ENCODE measurements around the gene CREB5.
"Not testable (repeated sequence)": the region's sequence is repeated elsewhere in the genome, so short reads cannot be mapped to it uniquely, and the experiment has no call there.

The CREB5 gene

DNA sequence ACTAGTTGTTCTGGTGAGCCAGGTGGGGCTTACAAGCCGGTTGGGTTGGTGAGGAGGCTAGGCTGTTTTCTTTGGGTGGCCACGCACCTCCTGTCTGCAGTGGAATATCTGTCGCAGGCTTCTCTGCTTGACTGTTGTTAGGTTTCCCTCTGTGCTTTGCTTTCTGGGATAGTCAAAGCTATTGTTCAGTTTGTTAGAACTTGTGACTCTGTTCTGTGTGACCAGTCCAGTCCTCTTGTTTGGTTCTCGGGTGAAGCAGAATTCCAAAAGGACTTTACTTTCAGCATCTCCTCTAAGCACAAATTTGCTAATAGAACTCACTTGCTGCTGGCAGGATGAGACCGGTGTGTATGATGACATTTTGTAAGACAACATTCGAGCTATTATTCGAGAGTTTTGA lies 105.3 kb downstream of the CREB5 start:
- DNase-seq = no peak

DNA sequence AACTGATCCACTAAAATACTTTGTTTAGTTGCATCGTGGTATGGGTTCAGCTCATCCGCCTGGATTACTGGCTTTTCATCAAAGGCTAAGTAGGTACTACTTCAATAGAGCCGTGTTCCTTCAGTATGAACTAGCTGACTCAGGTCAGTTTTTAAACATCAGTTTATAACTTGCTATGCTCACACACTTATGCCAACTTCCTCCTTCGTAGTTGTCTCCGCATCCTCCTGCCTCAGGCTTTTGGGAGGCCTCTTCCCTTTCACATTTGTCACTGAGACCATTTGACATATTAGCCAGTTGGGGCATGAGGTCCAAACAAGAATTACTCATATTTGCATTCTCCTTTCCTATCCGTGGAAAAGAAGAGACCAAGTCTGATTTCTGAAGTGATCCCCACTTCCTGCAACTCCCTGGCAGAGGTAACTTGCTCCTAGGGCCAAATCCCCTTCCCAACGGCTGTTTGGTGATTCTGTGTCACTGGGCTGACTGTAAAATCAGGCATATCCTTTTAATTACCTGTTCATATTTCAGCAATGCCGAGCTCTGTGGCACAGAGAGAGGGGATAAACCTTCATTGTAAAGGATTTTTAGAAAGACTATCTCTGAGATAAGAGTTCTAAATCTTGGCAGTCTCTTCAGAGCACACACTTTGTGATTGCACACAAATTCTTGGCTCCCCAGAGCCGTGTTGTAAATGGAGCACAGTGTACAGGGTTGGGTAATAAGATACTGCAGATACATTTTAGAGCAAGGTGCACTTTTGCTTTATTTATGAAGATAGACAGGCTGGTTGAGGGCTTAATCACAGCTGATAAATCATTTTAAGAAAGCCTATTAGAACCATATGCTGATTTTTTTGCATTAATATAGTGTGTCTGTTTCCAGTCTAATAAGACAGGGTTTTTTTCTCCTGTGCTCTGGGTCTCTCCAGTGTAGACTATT lies 108.0 kb downstream of the CREB5 start:
- no peak for DNase-seq

DNA sequence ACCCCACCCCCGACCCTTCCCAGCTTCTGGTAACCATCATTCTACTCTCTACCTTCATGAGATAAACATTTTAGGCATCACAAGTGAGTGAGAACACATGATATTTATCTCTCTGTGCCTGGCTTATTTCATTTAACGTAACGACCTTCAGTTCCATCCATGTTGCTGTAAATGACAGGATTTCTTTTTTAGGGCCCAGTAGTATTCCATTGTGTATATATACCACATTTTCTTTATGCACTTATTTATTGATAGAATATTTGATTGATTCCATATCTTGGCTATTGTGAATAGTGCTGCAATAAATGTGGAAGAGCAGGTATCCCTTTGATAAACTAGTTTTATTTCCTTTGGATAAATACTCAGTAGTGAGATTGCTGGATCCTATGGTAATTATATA lies 112.7 kb downstream of the CREB5 start:
- no peak for DNase-seq

DNA sequence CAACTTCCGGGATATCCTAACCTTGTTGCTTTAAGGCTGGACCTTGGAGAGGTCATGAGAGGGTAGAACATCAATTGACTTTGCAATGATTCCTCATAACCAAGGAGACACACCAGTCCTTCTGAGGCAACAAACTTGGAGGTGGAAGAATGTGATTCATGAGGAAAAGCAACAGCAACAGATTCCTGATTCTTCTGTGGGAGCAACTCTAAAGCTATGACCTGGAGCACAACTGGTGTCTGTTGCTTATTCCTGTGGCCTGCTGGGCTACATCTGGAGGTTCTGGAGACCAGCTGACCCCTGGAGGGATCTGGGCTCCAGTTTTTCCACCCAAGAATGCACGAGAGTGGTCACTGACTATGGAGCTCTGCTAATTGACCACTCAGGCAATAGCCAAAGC lies 116.6 kb downstream of the CREB5 start:
- DNase-seq = no peak

DNA sequence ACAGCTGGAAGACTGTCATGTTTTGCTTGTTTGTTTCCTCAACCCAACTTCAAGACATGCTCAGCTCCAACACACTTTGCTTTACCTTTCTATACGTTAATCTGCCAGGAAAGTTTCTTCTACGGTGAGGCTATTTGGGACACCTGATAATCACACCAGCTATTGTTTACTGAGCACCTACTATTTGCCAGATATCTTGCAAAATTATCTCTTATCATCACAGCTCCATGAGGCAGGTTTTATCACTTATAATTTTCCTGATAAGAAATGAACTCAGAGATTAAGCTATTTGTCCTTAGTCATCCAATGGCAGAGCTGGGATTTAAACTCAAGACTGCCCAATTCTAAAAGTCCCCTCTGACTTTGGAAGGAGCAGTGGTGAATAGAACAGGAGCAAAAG lies 117.4 kb downstream of the CREB5 start:
- no peak for DNase-seq

DNA sequence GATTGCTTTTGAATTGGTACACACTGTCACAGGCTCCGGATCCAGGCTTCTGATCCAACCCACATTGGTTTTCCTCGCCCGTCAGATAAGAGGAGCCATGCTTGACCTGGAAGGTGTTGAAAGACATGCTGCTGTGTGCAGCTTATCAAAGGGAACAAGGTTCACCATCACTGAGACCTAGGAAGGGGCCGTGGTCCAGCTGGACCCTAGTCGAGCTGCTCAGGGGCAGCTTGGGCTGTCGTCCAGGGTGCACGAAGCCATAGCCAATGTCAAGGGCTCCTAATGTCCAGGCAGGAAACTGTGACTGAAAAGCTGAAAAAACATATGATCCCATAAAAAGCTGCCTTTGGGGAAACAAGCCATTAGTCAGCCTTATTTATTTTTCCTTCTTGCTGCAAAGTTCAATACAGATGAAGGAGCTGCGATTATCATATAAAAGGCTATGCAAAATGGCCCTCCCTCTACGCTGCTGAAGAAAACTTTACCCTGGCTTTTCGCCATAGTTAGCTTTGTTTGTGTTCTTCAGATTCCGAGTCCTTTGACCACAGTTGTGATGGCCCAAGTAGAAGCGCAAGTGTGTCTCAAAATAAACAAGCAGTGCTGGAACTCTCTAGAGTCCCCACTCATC lies 118.0 kb downstream of the CREB5 start:
- DNase-seq = no peak

DNA sequence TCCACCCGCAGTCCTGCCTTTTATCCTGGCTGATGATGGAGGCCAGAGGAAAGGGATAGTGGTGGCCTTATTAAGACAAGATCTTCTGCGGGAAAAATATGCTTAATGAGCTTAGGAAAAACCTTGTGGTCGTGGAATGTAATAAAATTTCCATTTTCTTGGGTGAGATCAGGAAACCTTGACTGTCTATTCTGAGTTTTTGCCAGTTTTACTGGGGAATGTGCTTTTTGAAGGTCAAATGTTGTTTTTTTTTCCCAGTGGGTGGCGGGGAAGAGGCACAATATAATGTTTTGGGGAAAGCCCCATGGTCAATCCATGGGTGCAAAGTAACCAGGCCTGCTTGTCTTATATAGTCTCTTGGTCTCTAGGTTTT lies 118.5 kb downstream of the CREB5 start:
- no peak for DNase-seq

DNA sequence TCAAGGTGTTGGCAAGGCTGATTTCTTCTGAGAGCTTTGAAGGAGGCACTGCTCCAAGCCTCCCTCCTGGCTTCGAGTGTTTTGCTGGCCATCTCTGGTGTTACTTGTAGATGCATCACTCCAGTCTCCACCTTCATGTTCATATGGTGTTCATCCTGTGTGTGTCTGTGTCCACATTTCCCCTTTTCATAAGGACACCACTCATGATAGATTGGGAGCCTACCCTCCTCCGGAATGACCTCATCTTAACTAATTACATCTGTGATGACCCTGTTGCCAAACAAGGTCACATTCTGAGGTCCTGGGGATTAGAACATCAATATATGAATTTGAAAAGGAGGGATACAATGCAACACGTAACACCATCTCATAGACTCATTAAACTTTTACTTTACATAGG lies 119.0 kb downstream of the CREB5 start:
- no peak for DNase-seq

DNA sequence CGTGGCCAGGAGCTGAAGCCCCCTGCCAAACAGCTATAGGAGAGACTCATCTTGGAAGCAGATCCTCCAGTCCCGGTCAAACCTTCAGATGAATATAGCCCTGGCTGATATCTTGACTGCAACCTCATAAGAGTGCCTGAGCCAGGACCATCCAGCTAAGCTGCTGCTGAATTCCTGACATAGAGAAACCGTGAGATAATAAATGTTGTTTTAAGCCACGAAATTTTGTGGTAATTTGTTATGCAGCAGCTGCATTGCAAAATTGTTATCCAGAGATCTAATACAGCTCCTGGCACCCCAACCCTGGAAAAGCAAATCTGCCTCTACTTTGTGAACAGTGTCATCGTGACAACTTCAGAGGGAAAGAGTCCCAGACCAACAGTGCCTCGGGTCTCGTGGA lies 119.9 kb downstream of the CREB5 start:
- no peak for DNase-seq

DNA sequence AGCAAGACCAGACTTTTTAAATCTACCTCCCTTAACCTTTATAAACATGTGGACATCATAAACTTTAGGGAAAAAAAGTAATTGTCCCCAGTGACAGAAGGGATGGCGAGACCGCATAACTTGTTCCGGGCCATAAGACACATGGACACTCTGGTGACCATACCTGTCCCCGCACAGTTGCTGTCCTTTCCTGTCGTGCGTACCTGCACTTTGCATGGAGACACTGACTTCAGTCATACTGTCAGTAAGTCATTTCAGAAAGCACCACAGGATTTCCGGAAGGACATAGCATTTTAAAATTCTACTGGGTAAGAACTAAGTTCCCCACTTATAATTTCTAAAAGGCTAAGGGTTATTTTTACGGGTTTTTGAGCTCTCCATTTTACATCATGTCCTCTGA lies 120.9 kb downstream of the CREB5 start:
- DNase-seq = no peak

DNA sequence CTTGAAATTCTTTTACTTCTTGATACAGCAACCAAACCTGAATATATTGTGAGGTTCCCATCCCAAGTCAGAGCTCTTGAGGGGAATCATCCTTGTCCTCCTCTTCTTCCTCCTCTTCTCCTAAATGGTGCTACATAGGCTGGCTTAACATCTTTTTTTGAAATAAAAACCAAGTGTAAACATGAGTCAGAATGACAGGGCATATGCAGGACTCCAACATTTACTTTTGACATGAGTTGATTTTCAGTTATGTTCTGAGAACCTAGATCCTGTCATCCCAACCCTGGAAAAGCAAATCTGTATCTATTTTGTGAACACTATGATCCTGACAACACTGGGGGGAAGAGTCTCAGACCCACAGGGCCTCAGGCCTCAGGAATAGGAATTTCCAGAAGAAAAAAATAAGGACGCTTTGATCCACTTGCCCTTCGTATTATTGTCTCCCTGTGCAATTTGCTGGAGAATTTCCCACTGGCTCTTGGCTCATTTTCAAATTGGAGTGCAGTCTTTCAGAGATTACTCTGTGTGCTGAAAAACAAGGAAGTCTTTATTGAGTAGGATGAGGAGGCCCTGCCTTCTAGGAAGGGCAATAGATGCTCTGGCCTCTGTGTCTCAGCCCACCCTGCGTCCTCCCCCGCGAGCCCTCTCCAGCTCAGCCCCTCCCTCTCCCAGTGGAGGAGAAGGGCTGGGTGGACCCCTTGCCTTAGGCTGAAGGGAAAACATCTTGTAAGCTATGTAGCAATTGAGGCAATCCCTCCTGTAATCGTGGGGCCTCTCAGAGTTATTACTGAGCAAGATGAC lies 121.6 kb downstream of the CREB5 start:
- no peak for DNase-seq

DNA sequence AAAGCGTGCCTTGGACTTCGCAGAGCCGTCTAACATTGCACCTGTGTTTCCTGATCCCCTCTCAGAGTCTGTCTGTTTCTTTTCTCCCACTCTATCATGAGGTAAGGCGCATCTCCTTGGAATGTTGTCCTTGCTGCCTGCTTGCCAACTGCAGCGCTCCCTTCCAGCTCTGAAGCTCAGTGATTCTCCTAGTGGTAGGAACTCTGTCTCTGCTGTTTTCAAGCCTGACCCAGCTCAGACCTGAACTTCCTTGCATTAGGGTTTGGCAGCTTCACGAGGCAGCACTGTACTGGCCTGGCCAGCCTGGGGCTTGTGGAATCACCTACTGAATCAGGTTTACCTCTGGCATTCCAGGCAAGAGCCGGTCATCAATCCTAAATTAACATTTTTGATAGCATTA lies 123.9 kb downstream of the CREB5 start:
- no peak for DNase-seq

DNA sequence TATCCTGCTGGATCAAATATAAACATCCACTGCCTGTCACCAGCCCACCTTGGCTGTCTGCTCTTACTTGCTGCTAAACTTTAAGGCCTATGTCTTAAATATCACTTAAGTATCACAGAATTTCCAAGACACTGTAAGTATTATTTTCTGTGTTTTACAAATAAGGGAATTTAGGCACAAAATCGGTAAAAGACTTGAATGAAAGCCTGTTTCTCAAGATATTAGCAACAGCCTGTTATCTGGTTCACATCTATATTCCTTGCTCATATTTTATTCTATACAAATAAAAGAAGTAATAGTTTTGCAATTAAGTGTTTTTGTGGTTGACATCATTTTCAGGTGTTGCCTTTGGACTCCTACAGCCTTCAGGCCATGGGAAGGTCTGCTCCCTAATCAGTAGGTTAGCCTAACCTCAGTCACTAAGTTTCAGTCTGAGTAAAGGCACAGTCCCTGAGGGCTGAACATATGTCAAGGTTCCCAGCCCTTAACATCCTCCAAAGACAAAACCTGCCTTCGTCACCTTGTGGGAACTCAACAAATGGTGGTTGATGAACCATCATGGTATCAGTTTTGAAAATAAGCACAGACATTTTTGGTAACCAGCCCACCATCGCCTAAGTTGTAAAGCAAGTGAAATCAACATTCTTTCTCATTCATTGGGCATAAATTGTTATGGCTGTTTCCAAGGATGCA lies 127.1 kb downstream of the CREB5 start:
- no peak for DNase-seq

DNA sequence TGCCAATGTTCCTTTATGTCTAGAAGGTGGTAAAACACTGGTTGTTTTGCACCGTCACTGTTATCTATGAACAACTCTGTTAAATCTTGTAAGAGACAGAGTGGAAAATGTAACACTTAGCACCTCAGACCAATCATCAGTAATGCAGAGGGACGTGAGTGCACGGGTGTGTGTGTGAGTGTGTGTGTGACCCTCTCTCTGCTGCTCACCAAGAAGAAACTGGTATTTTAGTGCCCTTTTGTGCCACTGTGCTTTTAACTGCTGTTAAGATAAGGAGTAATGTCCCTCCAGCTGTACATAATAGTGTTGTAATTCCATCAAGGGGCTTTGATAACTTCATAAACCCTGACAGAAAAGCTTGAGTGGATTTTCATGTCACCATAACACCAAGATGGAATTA lies 130.1 kb downstream of the CREB5 start:
- DNase-seq = no peak

DNA sequence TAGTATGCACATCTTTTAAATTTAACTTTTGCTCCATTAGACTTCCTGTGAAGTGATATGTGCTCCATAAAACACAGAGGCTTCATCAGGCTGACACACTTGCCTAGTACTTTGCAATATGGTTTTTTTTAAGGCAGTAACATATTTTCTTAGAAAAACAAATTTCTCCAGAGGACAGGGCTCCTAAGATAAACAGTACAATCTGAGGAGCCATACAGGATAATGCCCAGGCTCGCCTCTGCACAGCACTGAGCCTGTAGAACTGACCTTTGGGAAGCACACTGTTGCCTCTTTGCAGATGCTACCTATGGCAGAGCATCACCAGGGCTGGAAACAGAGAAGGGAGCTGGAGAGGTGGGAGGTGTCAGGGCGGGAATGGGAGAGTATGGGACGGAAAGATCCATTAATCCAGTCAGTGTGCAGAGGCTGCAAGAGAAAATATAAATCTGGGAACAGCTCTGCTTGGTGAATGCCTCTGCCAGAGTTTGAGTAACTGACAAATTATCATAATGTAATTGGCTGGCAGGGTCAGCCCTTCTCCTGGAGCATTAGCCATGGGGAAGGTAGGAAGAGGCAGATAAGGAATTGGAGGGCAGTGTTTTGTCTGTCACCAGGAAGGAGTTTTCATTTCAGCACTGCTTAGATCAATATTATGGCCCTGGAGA lies 132.3 kb downstream of the CREB5 start:
- no peak for DNase-seq

DNA sequence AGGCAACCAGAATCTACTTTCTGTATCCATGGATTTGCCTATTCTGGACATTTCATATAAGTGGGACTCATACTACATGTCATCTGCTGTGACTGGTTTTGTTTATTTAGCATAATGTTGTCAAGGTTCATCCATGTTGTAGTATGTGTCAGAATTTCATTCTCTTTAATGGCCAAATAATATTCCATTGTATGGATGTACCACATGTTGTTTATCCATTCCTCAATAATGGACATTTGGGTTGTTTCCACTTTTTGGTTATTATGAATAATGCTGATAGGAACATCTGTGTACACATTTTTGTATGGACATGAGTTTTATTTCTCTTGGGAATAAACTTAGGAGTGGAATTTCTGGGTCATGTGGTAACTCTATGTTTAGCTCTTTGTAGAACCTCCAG lies 133.7 kb downstream of the CREB5 start:
- DNase-seq = no peak

DNA sequence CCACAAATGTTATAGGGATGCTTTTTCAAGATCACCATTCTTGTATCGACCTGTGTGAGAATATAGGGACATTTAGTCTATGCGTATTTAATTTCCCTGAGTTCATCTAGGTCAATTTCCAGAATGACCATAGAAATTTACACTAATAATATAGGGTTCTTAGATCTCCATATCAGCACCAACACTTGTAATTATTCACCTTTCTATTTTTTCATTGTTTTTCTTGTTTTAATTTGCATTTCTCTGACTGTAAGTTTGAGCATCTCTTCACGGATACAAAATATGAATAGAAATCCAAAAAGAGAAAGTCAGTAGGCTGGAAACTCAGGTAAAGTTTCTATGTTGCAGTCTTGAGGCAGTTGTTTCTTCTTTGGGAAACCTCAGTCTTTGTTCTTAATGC lies 134.8 kb downstream of the CREB5 start:
- no peak for DNase-seq

DNA sequence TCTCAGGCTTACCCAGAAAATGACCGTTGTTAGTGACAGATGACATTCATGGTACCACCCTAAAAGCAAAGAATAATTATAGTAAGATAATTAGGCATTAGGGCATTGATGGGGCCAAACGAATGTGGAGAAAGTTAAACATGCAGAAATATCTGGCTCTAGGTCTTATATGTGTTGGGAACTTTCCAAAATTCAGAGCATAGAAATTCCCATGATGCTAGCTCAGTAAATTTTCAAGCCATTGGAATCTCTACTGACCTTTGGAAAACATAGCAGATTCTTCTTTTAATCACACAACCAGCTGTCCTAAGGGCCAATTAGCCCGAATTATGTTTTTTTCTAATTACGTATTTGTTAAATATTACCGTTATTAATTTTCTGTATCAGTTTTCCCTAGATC lies 136.1 kb downstream of the CREB5 start:
- no peak for DNase-seq

DNA sequence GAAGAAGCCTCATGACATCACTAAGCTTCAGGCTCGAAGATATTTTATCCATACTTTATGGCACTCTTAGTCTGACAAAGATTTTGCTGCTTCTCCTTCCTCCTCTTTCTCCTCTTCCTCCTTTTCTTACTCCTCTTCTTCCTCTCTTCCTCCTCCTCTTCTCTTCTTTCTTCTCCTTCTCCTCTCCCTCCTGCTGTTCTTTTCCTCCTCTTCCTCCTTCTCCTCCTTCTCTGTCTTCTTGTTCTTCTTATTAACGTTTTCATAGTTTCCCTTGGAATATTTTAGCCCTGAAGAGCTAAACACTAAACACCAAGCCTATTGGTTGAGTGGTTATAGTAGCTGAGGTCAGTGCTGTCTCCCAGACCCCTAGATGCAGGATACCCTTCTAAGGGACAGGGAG lies 137.7 kb downstream of the CREB5 start:
- DNase-seq = no peak

DNA sequence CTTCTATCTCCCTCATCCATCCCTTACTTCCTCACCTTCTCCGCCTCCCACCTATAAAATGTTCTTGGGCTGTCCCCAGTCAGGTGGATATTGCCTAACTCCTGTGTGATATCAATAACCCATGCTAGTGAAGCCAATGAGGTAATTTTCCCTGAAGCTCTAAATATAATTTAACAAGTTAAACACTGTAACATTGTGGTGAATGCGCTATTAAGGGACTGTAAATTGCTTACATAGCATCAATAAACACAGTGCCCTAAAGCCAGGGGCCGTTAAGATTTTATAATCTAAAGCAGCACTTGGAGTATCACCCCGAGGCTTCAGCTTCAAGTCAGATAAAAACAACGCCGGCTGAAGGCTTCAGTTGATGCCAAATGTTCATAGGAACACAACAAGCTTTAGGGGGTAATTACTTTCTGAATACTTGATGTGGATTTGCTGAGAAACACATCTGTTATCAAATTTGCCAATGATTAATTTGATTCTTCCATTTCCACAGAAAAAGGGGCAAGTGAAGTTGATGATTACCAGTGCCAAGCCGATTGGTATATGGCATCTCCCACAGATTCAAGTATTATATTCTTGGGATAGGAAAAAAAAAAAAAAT lies 138.4 kb downstream of the CREB5 start:
- no peak for DNase-seq

DNA sequence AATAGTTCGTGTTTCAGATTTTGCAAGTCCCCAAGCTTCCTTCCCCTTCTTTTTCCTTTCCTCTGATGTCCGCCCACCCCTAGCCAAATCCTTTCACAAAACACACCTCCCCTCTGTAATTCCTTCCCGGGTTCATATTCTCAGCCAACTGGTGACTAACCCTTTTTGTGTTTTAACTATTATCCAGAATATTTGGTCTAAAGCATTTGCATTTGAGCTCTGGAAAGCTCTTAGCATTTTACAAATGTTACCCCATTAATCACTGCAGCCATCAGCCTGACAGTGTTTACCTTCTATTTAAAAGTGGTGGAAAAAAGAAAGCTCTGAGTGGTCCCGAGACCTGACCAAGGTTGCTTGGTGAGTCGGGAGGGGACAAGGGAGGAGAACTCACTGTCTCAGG lies 139.0 kb downstream of the CREB5 start:
- DNase-seq = no peak

DNA sequence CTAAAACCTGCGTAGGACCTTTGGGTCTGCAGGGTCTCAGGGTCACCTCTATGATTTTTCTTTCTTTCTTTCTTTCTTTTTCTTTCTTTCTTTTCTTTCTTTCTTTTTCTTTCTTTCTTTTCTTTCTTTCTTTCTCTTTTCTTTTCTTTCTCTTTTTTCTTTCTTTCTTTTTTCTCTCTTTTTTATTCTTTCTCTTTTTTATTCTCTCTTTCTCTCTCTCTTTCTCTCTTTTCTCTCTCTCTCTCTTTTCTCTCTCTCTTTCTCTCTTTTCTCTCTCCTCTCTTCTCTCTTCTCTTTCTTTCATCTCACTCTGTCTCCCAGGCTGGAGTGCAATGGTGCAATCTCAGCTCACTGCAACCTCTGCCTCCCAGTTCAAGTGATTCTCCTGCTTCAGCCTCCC lies 139.4 kb downstream of the CREB5 start:
- DNase-seq = not testable (repeated sequence)

Data from NCI-H446 treated with DMSO at 0.1 percent for 48 hours (cell line).